ENCODE measurements around the gene CDC14A. TPM values are rescaled to one million over a fixed set of nuclear protein-coding genes. Genes with fewer than 3 reads are reported as not detected.
A peak's percentile ranks its signal among the peaks of the same experiment; 100 is the strongest.
"Not testable (repeated sequence)": the region's sequence is repeated elsewhere in the genome, so short reads cannot be mapped to it uniquely, and the experiment has no call there.

The CDC14A gene
- total RNA-seq, 2 donors from 2014 or later = 17.8 to 24.1 TPM

DNA sequence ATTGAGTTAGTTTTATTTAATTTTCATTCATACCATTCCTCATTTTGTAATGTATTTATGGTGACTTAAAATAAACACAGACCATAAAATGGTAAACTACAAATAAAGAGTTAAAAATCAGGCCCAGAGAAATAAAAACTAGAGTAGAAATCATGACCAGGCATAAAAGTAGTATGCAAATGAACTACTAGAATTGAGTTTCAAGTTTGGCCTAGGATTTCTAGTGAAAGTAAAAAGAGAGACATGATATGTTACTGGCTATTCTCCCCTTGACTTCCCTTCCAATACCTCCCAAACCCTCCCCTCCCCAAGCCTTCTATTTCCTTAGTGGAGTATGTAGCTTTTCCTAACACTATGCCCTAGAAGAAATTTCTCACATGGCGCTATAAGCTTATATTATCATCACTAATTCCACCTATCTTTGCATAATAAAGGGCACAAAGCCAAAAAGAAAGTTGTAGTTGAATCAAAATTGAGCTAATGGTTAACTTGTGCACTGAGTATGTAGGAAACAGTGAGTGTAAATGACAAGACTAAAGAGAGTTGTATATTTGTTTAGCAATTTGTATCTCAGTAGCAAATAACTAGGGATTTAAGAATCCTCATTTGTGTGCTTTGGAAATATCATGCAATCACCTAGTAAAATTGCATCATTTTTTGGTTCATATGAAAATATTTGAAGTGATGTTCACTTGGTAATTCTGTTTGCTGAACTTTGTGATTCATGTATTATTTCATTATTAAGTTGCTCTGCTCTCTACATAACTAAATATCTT is 29.7 kb upstream of the CDC14A start:
- H3K4me1 Mint-ChIP-seq (ENCODE audit: low read depth) = peaks cover 15% of the 10 kb centered on the region
- peaks cover 5 to 9% of the 10 kb centered on the region in 2 donors for H3K36me3 Mint-ChIP-seq (ENCODE audit: insufficient read depth in 2 of 2)
- peak overlapping the region; percentile 74 for H3K27ac Mint-ChIP-seq
- no peak for ATAC-seq (replicated peaks in 1 of 2)
- no peak overlapping the region for H3K4me3 Mint-ChIP-seq
- H3K9me3 Mint-ChIP-seq = peaks cover 4 to 7% of the 10 kb centered on the region in 2 donors
- no peak for DNase-seq
- H3K27me3 Mint-ChIP-seq (ENCODE audit: low read depth) = no peaks in the 10 kb centered on the region

DNA sequence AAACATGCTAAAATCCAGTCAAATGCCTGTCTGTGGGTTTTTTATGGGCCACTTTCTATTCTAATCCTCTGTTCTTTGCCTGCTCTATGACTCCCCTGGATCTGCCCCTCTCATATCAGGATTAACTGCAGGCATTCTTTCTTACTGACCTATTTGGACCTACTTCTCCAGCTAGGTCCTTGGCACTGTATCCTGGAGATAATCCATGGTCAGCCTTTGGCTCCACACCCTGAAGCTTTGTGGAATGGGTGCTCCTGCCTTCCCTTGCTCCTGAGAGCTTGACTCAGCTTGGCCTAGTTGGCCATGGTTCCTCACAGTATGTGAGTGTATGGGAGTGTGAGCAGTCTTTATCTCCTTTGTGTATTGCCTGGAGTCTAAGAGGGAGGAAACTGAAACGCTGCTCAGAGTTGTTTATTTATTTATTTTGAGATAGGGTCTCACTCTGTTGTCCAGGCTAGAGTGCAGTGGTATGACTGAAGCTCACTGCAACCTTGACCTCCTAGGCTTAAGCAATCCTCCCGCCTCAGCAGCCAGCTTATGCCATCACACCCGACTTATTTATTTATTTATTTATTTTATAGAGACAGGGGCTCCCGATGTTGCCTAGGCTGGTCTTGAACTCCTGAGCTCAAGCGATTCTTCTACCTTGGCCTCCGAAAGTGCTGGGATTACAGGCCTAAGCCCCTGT is 28.7 kb upstream of the CDC14A start:
- Mint-ChIP-seq H3K36me3 (ENCODE audit: insufficient read depth in 2 of 2) (peaks cover 5 to 9% of the 10 kb centered on the region in 2 donors), H3K27me3 (ENCODE audit: low read depth) (no peaks in the 10 kb centered on the region), H3K27ac (no peak overlapping the region), H3K9me3 (peaks cover 4 to 7% of the 10 kb centered on the region in 2 donors), H3K4me1 (ENCODE audit: low read depth) (peaks cover 15% of the 10 kb centered on the region), H3K4me3 (no peak overlapping the region)
- no peak for ATAC-seq (replicated peaks in 1 of 2)
- DNase-seq = no peak

DNA sequence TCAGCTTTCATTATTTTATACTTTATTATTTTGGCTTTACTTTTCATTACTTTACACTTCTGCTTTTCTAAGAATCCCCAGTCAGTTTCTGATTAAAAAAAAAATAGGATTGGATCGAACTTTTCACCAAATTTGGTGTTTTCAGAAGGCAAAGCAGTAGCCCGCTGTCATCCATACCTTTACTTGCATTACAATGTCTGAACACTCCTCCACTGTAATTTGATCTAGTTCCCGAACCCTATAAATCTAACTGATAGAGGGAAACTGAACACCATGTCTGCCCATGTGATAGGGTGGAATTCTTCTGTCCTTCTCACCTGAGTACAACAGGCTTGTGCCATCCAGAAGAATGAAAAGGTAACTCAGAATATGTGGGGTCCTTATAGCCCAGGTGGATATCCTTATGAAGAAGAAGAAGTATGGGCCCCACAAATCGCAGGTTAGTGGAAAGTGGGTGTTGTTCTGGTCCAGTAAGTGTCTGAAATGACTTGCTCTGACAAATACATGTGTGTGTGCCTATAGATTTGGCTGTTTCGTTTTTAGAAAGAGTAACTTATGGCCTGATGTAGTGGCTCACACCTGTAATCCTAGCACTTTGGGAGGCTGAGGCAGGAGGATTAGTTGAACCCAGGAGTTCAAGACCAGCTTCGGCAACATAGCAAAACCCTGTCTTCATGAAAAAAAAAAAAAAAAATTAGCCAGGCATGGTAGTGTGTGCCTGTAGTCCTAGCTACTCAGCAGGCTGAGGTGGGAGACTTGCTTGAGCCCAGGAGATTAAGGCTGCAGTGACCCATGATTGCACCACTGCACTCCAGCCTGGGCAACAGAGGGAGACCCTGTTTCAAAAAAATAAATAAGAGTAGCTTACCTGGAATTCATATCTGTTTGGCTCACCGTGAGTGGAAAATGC is 26.6 kb upstream of the CDC14A start:
- Mint-ChIP-seq H3K4me3 (no peak overlapping the region), H3K27ac (no peak overlapping the region), H3K36me3 (ENCODE audit: insufficient read depth in 2 of 2) (peaks cover 2 to 3% of the 10 kb centered on the region in 2 donors), H3K9me3 (peaks cover 1 to 2% of the 10 kb centered on the region in 2 donors), H3K4me1 (ENCODE audit: low read depth) (peaks cover 15% of the 10 kb centered on the region), H3K27me3 (ENCODE audit: low read depth) (no peaks in the 10 kb centered on the region)
- DNase-seq (no peak), ATAC-seq (replicated peaks in 1 of 2) (no peak)

DNA sequence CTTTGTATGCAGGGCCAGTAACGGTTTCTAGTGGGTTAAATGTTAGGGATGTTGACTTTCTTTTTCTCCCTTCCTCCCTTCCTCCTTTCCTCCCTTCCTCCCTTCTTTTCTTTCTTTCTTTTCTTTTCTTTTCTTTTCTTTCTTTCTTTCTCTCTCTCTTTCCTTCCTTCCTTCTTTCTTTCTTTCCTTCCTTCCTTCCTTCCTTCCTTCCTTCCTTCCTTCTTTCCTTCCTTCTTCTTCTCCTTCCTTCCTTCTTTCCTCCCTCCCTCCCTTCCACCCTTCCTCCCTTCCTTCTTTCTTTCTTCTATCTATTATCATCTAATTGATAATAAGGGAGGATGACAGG is 26.0 kb upstream of the CDC14A start:
- not testable (repeated sequence) for ATAC-seq (replicated peaks in 1 of 2); DNase-seq; H3K4me3 Mint-ChIP-seq; H3K36me3 Mint-ChIP-seq (ENCODE audit: insufficient read depth in 2 of 2); H3K27me3 Mint-ChIP-seq (ENCODE audit: low read depth); H3K9me3 Mint-ChIP-seq
- Mint-ChIP-seq H3K27ac (peak overlapping the region; percentile 82), H3K4me1 (ENCODE audit: low read depth) (peaks cover 15% of the 10 kb centered on the region)

DNA sequence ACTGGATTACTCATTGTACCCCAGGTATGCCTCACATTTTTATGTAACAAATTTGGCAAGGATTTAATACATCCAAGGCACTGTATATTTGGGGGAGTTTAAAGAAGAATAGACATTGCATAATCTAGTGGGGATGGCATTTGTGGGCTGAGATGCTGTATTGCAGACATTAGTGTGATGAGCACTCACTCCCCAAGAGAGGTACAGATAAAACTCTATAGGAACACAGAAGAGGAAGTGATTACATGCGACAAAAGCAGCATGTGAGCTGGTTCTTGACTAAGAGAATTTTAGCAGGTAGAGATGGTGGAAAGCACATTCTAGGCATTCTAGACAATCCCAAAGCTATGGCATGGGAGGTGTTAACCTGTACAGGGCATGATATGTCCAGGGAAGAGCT is 24.2 kb upstream of the CDC14A start:
- H3K27me3 Mint-ChIP-seq (ENCODE audit: low read depth) = no peaks in the 10 kb centered on the region
- peaks cover 5% of the 10 kb centered on the region for H3K4me1 Mint-ChIP-seq (ENCODE audit: low read depth)
- H3K36me3 Mint-ChIP-seq (ENCODE audit: insufficient read depth in 2 of 2) = no peaks in the 10 kb centered on the region
- DNase-seq = no peak
- no peak overlapping the region for H3K27ac Mint-ChIP-seq
- no peak for ATAC-seq (replicated peaks in 1 of 2)
- no peak overlapping the region for H3K4me3 Mint-ChIP-seq
- H3K9me3 Mint-ChIP-seq = no peaks in the 10 kb centered on the region

DNA sequence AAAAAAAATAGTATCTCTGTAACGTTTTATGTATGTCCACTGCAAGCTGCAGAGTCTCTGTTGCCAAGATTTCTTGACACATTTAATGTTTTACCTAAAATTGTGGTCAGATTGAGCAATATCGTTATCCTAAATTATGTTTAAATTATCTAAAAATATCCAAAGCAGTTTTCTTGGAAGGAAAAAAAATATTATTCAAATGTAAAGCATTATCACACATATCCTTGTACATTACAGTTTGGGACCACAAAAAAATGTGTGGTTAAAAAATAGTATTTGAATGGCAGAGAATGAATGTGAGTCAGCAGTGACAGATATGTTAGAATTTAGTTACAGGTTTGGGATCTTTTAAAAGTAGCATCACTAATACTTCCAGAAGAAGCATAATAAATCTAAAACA is 21.2 kb upstream of the CDC14A start:
- not testable (repeated sequence) for H3K9me3 Mint-ChIP-seq; H3K4me3 Mint-ChIP-seq; H3K27me3 Mint-ChIP-seq (ENCODE audit: low read depth); H3K27ac Mint-ChIP-seq; H3K36me3 Mint-ChIP-seq (ENCODE audit: insufficient read depth in 2 of 2); H3K4me1 Mint-ChIP-seq (ENCODE audit: low read depth); DNase-seq; ATAC-seq (replicated peaks in 1 of 2)

DNA sequence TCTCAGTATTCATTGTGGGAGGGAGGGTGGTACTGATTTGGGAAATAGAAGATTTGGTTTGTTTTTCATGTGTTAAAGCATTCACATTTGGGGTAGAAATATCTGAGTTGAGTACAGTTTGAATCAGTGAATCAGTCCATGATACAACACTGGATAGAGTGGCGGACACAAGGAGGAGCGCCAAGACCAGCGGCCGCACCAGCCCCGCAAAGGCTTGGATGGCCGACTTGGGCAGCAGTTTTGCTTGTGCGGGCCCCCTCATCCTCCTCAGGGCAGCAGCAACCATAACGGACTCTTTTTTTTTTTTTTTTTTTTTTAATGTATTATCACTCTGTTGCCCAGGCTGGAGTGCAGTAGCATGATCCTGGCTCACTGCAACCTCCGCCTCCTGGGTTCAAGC is 20.0 kb upstream of the CDC14A start:
- ATAC-seq (replicated peaks in 1 of 2) = no peak
- H3K27me3 Mint-ChIP-seq (ENCODE audit: low read depth) = no peaks in the 10 kb centered on the region

DNA sequence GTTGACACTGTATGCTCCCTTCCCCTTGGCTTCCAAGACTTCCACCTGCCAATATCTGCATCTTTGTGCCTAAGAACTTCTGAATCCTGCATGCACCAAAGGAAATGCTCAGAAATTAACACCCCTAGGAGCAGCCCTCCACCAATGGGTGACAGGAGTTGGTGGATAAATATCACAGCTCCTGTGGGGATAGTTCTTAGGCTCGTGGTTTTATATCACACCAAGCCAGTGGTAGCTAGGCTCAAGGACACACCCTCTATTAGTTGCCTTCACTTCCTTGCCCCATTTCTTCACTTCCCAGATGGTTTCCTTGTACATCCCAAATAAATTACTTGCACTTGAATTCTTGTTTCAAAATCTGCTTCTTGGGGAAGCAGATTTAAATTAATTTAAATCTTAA is 16.9 kb upstream of the CDC14A start:
- DNase-seq (no peak), ATAC-seq (replicated peaks in 1 of 2) (no peak)
- no peak overlapping the region for H3K27ac Mint-ChIP-seq
- no peaks in the 10 kb centered on the region for H3K27me3 Mint-ChIP-seq (ENCODE audit: low read depth)
- H3K36me3 Mint-ChIP-seq (ENCODE audit: insufficient read depth in 2 of 2) = no peaks in the 10 kb centered on the region
- no peak overlapping the region for H3K4me3 Mint-ChIP-seq
- no peaks in the 10 kb centered on the region for H3K4me1 Mint-ChIP-seq (ENCODE audit: low read depth)
- peaks cover 1 to 2% of the 10 kb centered on the region in 2 donors for H3K9me3 Mint-ChIP-seq

More for the DNA sequence above, 20.0 kb upstream of the CDC14A start:
- Mint-ChIP-seq H3K27ac (no peak overlapping the region), H3K36me3 (ENCODE audit: insufficient read depth in 2 of 2) (no peaks in the 10 kb centered on the region), H3K4me1 (ENCODE audit: low read depth) (no peaks in the 10 kb centered on the region), H3K4me3 (no peak overlapping the region), H3K9me3 (no peaks in the 10 kb centered on the region)
- no peak for DNase-seq

DNA sequence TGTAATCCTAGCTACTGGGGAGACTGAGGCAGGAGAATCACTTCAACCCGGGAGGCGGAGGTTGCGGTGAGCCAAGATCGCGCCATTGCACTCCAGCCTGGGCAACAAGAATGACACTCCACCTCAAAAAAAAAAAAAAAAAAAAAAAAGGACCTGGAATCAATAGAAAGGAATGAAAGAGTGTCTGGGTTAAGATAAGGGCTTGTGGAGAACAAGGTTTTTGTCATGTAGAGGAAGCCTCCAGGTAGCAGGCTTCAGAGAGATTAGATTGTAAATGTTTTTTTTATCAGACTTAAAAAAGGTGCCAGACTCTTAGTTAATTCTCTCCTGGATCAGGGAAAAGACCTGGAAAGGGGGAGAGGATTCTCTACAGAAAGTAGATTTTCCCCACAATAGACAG is 14.4 kb upstream of the CDC14A start:
- H3K4me1 Mint-ChIP-seq (ENCODE audit: low read depth); DNase-seq; H3K27me3 Mint-ChIP-seq (ENCODE audit: low read depth); H3K4me3 Mint-ChIP-seq; H3K36me3 Mint-ChIP-seq (ENCODE audit: insufficient read depth in 2 of 2); H3K27ac Mint-ChIP-seq; H3K9me3 Mint-ChIP-seq; ATAC-seq (replicated peaks in 1 of 2): not testable (repeated sequence)

DNA sequence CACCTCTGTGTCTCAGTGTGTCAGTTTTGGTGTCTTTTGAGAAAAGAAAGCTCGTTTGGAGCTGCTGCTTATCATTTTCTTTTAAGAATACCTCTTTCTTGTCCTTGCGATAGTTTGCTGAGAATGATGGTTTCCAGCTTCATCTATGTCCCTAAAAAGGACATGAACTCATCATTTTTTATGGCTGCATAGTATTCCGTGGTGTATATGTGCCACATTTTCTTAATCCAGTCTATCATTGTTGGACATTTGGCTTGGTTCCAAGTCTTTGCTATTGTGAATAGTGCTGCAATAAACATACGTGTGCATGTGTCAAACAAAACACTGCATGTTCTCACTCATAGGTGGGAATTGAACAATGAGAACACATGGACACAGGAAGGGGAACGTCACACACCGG is 12.6 kb upstream of the CDC14A start:
- not testable (repeated sequence) for H3K4me3 Mint-ChIP-seq; DNase-seq; H3K9me3 Mint-ChIP-seq; H3K36me3 Mint-ChIP-seq (ENCODE audit: insufficient read depth in 2 of 2); H3K4me1 Mint-ChIP-seq (ENCODE audit: low read depth); H3K27ac Mint-ChIP-seq; ATAC-seq (replicated peaks in 1 of 2); H3K27me3 Mint-ChIP-seq (ENCODE audit: low read depth)

DNA sequence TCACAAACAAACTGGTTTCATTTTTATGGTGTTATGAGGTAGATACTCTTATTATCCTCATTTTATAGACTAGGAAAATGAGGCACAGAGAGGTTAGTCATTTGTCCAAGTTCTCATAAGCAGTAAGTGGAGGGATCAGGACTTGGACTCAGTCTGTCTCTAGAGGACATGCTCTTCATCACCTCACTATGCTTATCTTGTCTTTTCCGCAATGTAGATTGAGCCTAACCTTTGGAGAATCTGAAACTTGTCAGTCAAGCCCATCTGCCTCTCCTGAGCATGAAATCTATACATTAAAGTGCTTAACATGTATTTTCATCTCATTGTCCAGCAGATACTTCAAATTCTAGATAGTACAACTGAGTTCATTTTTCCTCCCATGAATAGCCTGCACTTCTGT is 11.8 kb upstream of the CDC14A start:
- DNase-seq (no peak), ATAC-seq (replicated peaks in 1 of 2) (no peak)
- H3K4me1 Mint-ChIP-seq (ENCODE audit: low read depth) = no peaks in the 10 kb centered on the region
- no peaks in the 10 kb centered on the region for H3K36me3 Mint-ChIP-seq (ENCODE audit: insufficient read depth in 2 of 2)
- no peak overlapping the region for H3K4me3 Mint-ChIP-seq
- no peak overlapping the region for H3K27ac Mint-ChIP-seq
- H3K27me3 Mint-ChIP-seq (ENCODE audit: low read depth) = no peaks in the 10 kb centered on the region
- H3K9me3 Mint-ChIP-seq = peaks cover 1 to 2% of the 10 kb centered on the region in 2 donors

DNA sequence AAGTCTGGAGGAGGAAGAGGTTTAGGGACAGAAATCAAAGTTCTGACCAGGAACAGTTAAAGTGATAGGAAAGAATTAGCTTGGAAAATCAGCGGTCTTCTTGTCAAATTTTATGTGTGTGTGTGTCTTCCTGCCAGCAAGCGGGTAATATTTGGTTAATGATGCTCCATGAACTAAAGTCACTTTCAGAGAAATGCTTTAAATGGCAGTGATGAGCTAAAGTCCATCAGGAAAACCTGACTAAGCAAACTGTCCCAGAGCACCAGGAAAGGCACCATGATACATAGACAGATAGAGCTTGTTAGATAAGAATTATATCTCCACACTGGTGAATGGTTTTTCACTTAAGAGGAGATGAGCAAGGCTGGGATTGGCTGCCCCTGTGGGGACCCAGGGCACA is 10.0 kb upstream of the CDC14A start:
- no peak for DNase-seq
- no peaks in the 10 kb centered on the region for H3K4me1 Mint-ChIP-seq (ENCODE audit: low read depth)
- peaks cover 1 to 2% of the 10 kb centered on the region in 2 donors for H3K9me3 Mint-ChIP-seq
- ATAC-seq (replicated peaks in 1 of 2) = no peak
- H3K27ac Mint-ChIP-seq = no peak overlapping the region
- no peaks in the 10 kb centered on the region for H3K27me3 Mint-ChIP-seq (ENCODE audit: low read depth)
- H3K4me3 Mint-ChIP-seq = no peak overlapping the region
- H3K36me3 Mint-ChIP-seq (ENCODE audit: insufficient read depth in 2 of 2) = no peaks in the 10 kb centered on the region

DNA sequence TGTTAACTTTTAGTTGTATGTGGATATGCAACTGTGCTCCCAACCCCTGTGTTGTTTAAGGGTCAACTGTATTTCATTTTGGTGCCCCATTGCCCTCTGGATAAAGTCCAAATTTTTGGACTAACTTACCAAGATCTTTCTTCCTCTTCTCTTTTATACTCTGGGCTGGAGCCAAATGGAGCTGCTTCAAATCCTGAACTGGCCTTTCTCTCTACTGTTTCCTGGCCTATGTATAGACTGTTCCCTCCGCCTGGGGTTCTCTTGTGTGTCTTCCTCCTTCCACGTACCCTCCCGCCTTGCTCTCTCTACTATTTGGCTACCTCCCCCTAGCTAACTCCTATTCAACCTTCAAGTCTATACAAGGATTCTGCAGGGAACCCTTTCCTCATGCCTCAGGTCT is 8.4 kb upstream of the CDC14A start:
- no peak for ATAC-seq (replicated peaks in 1 of 2)
- H3K9me3 Mint-ChIP-seq = peaks cover 1 to 2% of the 10 kb centered on the region in 2 donors
- H3K4me3 Mint-ChIP-seq = no peak overlapping the region
- no peaks in the 10 kb centered on the region for H3K36me3 Mint-ChIP-seq (ENCODE audit: insufficient read depth in 2 of 2)
- no peak for DNase-seq
- no peaks in the 10 kb centered on the region for H3K27me3 Mint-ChIP-seq (ENCODE audit: low read depth)
- no peaks in the 10 kb centered on the region for H3K4me1 Mint-ChIP-seq (ENCODE audit: low read depth)
- no peak overlapping the region for H3K27ac Mint-ChIP-seq
